HUES64 (cell line): ENCODE data around the gene INIP.

Experiments used
- H3K27ac ChIP-seq: 2 replicates; pipeline ENCODE4 v1.7.0; 2013; ENCODE audit warnings: low read depth, low read length, inconsistent platforms
- H3K27me3 ChIP-seq: 2 replicates; pipeline ENCODE4 v1.6.1; 2013; ENCODE audit warnings: mild to moderate bottlenecking, low read length; ENCODE audit not compliant: insufficient read depth
- H3K36me3 ChIP-seq: 2 replicates; pipeline ENCODE4 v1.6.1; 2013; ENCODE audit warnings: mild to moderate bottlenecking, low read length; ENCODE audit not compliant: insufficient read depth
- H3K4me1 ChIP-seq: 2 replicates; pipeline ENCODE4 v1.6.1; 2013; ENCODE audit warnings: mild to moderate bottlenecking, low read length, moderate library complexity; ENCODE audit not compliant: insufficient read depth
- H3K4me3 ChIP-seq: 2 replicates; pipeline ENCODE4 v1.5.1; 2013; ENCODE audit warnings: mild to moderate bottlenecking, low read length, moderate library complexity
- H3K9ac ChIP-seq: 2 replicates; pipeline ENCODE4 v1.6.1; 2013; ENCODE audit warnings: mild to moderate bottlenecking, low read depth, low read length
- H3K9me3 ChIP-seq: 2 replicates; pipeline ENCODE4 v1.6.1; 2013; ENCODE audit warnings: low read depth, low read length; ENCODE audit not compliant: insufficient read depth
- WGBS: fragments of 150-250, 120-280 bp; methylation state at CpG from one replicate; pipeline ENCODE4 v1.1.7; 2013; ENCODE audit warnings: missing lambda C conversion rate; 5-methylcytosine and 5-hydroxymethylcytosine counted together

INIP gene

GRCh38 chr9:112640311-112640710, 77.6 kb downstream of the INIP start:
- WGBS = 96% methylated on average over 4 of the region's 4 CpGs
- Histone ChIP-seq H3K9ac (no peak overlapping the region), H3K4me3 (no peak overlapping the region), H3K36me3 (no peaks in the 10 kb centered on the region; the same call in none of the 2 replicates), H3K4me1 (peaks cover 8% of the 10 kb centered on the region; the same call in 1 of the 2 replicates), H3K27me3 (no peaks in the 10 kb centered on the region), H3K27ac (no peak overlapping the region), H3K9me3 (peaks cover 13% of the 10 kb centered on the region; the same call in 1 of the 2 replicates)
